CD4-positive, alpha-beta T cell treated with Interleukin-6 for 4 hours (primary cell): Measurements from ENCODE around the gene MAD1L1.
A peak's percentile ranks its signal among the peaks of the same experiment; 100 is the strongest.
"Not testable (repeated sequence)": the region's sequence is repeated elsewhere in the genome, so short reads cannot be mapped to it uniquely, and the experiment has no call there.

Experiments used
- DNase-seq: peaks from one replicate; pipeline ENCODE4 v3.0.0-alpha.2; 2020; ENCODE audit warnings: mixed read lengths

Gene MAD1L1

GRCh38 chr7:1818575-1819258 is 414.0 kb downstream of the MAD1L1 start:
- DNase-seq = no peak

- DNase-seq = no peak
Observed at GRCh38 chr7:1817061-1817712, 415.6 kb downstream of the MAD1L1 start.

- not testable (repeated sequence) for DNase-seq
Observed at GRCh38 chr7:1816451-1816850, 416.3 kb downstream of the MAD1L1 start.

- DNase-seq = not testable (repeated sequence)
Observed at GRCh38 chr7:1815551-1816281, 417.0 kb downstream of the MAD1L1 start.

GRCh38 chr7:1815051-1815481 is 417.7 kb downstream of the MAD1L1 start:
- no peak for DNase-seq

- DNase-seq = no peak
Observed at GRCh38 chr7:1814089-1814811, 418.5 kb downstream of the MAD1L1 start.

GRCh38 chr7:1813394-1814088 is 419.2 kb downstream of the MAD1L1 start:
- DNase-seq = no peak

- DNase-seq = peak; percentile 34
Observed at GRCh38 chr7:1812509-1813393, 420.0 kb downstream of the MAD1L1 start.

- no peak for DNase-seq
Observed at GRCh38 chr7:1811850-1812508, 420.8 kb downstream of the MAD1L1 start.

- DNase-seq = no peak
Observed at GRCh38 chr7:1810961-1811849, 421.5 kb downstream of the MAD1L1 start.

- DNase-seq = no peak
Observed at GRCh38 chr7:1810521-1810920, 422.2 kb downstream of the MAD1L1 start.

- DNase-seq = no peak
Observed at GRCh38 chr7:1809601-1810258, 423.0 kb downstream of the MAD1L1 start.

GRCh38 chr7:1809070-1809469 is 423.7 kb downstream of the MAD1L1 start:
- no peak for DNase-seq

- no peak for DNase-seq
Observed at GRCh38 chr7:1807821-1808600, 424.7 kb downstream of the MAD1L1 start.

GRCh38 chr7:1806354-1806753 is 426.4 kb downstream of the MAD1L1 start:
- DNase-seq = no peak

- no peak for DNase-seq
Observed at GRCh38 chr7:1804310-1804709, 428.4 kb downstream of the MAD1L1 start.

GRCh38 chr7:1802899-1803298 is 429.8 kb downstream of the MAD1L1 start:
- no peak for DNase-seq

GRCh38 chr7:1800902-1801301 is 431.8 kb downstream of the MAD1L1 start:
- no peak for DNase-seq
